Caki2 (cell line): ENCODE data around the gene PLAA. TPM values are rescaled to one million over a fixed set of nuclear protein-coding genes. Genes with fewer than 3 reads are reported as not detected.

Experiments
- DNase-seq: peaks from one replicate; pipeline ENCODE4 v3.0.0-alpha.2; 2015; ENCODE audit warnings: low read depth
- in situ Hi-C: cut with HindIII; loops from 2 replicates; pipeline ENCODE4 v1.10.0; 2016; ENCODE audit warnings: low sequenced_read_pairs, low pct_unique_long_range_greater_than_20kb, mixed read lengths
- total RNA-seq: library from RNA; depleted of rRNA; stranded (reverse); fragments of >200 nt; shearing (Covaris generic); gene quantifications from 2 replicates; pipeline ENCODE4 v1.2.3, GENCODE V29; 2014; ENCODE audit warnings: low replicate concordance; rRNA removed

Gene PLAA
- 2.4 and 9.7 TPM in 2 replicates for total RNA-seq

DNA sequence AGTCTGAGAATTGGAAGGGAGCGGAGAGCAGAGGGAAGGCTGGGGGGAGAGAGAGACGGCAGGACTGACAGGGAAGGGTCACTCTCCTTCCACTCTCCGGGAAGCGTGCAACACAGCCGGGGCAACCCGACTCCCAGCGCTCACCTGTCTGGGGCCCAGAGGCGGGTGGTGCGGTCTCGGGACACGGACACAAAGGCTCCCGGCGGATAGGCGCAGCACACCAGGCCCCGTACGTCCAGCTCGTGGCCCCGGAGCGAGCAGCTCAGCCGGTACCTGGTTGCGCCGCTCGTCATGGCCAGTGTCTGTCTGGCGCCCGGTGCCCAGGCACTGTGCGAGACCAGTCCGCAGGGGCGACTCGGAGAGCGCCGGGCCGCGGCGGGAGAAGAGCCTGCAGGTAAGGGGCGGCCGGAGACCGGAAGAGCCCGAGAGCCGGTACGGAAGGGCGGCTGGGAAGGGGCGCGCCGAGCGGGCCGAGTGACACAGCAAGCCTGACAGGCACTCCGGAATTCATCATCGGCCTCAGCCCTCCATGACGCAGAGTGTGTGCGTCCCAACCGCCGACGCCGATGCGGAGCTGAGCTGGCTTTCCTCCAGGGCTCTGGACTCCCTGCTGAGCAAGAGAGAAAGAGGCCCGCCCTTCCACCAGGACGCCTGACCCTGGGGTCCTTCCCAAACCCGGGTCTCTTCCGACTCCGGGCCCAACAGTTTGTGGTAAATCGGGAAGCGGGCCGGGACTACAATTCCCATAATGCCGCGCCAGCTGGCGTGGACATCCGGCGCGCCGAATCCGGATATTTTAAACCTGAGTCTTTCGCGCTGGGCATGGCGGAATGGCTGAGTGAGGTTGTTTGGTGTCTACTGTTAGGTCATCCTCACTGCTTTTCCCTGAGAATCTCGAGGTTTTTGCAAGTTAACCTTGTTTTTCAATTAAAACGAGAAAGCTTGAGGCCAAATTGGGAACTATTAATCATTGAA lies at the start of gene PLAA:
Gene PLAA, minus strand, starts transcription at position 490 of the 975 bp plus-strand sequence. Its CDS starts 197 bp downstream, at position 293.
- in situ Hi-C loops, result no loop called here

DNA sequence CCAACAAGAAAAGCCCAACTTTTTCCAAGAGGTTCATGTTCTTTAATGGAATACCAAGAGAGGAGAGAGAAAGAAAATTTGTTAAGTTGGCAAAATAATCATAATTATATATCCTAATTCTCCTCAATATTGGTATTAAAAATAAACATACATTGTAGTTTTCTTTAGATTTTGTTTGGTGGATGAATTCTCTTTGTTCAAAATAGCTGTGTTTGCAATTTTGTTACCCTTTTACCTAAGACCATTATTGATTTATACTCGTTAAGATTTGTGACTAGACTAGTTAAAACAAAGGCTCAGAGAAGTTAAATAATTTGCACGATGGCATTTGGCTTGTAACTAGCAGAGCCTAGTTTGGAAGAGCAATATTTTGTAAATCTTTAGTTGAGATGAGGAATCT lies 48.8 kb upstream of the PLAA start:
- DNase-seq, result no peak
- in situ Hi-C loops, result no loop called here

More for the DNA sequence above, at the start of gene PLAA:
- peak; percentile 94 for DNase-seq

DNA sequence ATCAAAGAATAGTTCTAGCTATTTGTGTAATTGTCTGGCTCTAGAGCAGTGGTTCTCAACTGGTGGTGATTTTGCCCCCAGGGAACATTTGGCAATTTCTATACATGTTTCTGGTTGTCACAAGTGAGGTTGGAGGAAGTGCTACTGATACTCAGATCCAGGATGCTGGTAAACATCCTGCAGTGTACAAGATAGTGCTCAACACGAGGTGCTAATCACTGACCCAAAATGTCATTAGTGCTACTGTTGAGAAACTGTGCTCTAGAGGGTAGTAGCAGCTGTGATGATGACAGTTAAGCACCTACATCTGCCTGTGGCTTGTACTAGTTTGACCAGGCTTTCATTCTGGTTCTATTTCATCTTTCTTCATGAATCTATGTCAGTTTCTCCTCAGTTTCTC lies 36.3 kb upstream of the PLAA start:
- in situ Hi-C loops, result no loop called here
- DNase-seq, result no peak

DNA sequence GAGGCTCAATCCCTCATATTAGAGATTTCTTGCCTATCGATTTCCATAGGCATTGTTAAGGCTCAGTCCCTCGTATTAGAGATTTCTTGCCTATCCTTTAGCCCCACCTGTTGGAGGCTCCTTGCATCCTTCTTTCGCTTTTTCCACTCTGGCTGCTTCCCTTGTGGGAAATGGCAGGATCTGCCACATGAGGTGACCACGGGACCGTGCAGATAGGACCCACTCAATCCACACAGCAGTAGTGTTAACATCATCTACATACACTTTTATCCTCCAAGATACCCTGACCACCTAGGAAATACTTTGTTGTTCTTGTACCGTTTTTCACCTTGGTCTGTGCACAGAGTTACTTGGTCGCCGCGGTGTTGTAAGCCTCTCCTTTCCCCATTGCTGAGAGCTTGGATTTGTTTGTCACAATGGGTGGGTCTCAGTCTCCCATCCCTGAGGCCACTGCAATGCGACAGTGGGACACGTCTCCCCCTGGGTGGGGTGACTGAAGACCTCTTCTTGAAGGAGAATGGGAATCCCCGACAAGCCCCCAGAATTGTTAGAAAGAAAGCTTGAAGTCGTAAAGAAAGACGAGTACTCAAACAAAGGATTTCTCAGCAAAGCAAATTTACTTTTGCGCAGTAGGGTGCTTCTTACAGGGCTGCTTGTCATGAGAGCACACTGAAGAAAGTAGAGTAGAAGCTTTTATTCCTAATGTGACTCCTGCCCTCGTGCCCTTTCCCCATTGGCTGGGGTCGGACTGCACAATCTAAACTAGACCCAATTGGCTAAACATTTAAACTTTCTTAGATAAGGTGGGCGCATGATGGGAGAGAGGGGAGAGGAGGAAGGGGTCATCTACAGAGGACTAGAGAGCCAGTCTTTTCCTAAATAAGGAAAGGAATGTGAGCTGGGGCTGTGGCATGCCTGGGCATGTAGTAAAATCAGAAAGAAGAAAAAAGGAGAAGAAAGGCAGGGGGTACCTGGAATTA lies 29.0 kb upstream of the PLAA start:
- in situ Hi-C loops, result no loop called here
- peak; percentile 13 for DNase-seq

DNA sequence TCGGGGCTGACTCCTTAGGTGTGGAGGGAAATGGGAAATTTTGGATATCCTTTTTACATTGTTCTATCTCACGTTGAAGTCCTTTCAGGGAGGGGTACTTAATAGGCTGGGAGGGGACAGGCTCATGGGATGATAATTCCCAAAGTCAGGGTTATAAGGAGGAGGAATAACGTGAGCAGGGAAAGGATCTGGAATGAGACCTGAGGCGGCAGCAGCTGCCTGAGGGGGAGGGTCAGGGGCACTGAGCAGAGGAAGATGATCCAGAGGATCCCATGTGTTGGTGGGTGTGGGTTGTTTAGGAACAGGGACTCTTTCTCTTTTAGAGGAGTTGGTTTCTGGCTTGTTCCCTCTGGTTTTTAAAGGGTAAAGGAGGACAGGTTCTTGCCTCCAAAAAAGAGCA lies 27.9 kb upstream of the PLAA start:
- in situ Hi-C loops, result no loop called here
- no peak for DNase-seq

DNA sequence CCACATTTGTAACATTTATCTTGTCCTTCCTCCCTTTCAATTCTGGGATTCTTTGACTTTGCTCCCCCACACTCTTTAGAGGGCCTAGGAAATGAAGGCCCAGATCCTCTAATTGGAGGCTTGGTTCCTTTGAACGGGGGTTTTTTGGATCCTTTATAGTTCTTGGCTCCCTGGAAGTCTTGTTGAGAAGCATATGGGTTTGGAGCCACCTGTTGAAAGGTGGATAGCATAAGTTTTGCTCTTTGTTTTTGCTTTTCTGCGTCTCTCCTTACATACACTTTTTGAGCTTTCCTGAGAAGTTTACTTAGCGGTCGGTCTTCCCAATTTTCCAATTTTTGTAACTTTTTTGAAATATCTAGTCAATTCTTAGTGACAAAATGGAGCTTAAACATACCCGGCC lies 26.9 kb upstream of the PLAA start:
- in situ Hi-C loops, result no loop called here
- DNase-seq, result no peak

DNA sequence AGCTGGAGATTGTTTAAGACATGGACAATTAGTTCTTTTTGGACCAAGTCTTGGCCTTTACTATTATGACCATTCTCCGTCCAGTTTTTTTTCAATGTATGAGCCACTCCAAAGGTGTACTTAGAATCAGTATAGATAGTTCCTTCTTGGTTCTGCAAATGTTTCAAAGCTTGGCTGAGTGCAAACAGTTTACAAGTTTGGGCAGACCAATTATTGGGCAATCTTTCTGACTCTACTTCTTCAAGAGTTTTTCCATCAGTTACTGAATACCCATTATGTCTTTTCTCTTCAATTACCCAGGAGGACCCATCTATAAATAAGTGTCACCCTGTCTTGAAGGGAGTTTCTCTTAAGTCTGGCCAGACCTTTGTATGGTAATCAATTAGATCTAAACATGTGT lies 24.7 kb upstream of the PLAA start:
- DNase-seq, result no peak
- in situ Hi-C loops, result no loop called here

DNA sequence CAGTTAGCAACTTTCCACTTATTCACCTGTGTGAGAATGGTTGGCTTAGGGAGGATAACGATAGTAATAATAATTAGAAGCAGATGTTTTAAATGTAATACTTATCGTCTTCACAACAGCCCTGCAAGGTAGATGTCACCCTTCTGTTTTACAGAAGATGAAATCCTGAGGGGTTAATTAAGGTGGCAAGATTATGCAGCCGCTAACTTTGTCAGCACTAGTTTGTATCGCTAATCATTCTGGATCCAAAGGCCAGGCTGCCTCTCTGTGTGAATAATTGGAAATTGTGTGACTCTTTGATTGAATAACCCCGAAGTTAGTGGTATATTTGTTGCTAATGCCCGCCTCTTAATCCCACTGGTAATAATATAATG lies 9.8 kb upstream of the PLAA start:
- in situ Hi-C loops, result no loop called here
- no peak for DNase-seq

DNA sequence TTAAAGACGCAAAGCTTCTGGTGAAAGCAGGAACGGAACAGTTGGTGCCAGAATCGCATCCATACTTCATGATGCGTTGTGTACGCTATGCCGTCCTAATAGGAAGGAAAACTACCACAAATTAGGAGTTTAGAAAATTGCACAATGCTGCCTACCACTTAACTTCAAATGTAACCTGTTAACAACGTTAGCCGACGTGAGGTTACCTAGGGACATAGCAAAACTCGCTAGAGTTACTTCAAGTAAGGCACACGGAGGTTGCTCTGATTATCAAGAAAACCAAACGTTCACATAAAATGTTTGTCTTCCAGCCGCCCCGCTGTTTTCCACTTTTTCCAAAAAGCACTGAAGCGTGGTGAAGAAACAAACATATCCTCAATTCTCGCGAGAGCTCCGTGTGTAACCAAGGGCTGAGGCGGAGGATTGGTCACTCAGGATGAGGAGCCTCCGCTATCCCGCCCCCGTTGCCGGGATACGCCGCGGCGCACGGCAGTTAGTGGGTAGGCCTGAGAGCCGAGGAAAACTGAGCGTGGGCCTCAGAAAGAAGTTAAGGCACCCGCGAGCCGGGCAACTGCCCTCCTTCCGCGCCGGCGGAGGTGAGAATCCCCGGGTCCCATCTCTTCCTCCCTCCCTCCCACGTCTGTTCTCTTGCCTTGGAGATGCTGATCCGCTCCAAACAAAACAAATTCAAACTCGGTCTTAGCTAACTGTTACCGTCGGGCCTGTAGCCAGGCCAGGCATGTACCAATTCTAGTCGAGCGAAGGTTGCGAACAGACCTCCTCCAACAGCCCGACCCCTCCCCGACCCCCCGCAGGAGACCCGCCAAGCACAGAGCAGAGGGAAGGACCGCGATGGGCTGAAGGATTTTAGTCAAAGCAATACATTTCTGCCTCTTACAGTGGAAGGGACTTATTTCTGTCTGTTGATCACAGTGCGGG lies 9.1 kb upstream of the PLAA start, which contains the start of gene IFT74:
Gene IFT74, plus strand, starts transcription at position 492 of the 939 bp plus-strand sequence. CDS start 5,556 bp downstream, outside the sequence.
- in situ Hi-C loops, result no loop called here
- peak; percentile 88 for DNase-seq

DNA sequence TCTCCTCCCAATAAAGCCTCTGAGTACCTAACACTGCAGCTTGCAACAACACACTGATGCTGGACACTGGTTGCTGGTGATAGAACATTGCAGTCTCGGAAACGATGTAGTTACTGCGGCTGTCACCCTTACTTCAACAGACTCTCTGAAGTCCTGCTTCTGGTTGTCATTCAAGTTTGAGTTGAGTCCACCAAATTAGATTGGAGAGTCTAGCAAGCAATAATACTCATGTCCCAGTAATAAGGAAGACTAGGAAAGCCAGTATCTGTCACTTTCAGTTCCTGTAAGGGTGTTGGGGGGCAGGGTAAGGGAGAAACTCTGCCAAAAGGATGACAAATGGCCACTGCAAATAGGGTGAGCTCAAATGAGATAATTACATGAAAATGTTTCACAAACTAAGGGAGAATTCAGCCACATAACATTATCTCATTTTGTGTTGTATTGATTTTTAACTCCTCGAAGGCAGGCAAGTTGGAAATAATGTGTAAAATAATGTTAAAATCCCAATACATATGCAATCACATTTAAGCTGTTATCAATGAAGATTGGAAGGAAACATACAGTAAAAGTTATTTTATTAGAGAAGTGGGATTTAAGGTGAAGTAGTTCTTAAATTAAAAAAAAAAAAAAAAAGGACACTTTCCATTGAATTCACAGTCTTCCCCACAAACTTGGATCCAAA lies 8.3 kb upstream of the PLAA start:
- peak; percentile 37 for DNase-seq
- in situ Hi-C loops, result no loop called here

DNA sequence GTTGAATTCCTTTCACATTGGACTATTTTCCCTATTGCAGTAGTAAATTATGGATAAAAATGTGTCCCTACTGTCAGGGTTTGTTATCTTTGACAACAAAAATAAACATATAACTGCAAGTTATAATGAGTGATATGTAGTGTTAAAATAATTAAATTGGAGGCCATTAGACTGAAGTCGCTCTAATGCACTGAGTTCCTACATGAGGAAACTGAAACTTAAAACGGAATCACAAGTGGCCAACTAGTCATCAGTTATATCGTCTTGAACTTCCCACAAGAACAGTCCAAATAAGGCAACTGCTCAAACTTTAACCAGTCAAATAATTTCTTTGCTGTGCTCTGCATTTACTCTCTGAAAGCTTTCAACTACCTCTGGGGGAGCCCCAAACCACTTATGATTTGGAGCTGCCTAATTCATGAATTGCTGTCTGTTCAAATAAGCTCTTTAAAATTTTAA lies 7.0 kb upstream of the PLAA start:
- peak; percentile 68 for DNase-seq
- in situ Hi-C loops, result no loop called here

DNA sequence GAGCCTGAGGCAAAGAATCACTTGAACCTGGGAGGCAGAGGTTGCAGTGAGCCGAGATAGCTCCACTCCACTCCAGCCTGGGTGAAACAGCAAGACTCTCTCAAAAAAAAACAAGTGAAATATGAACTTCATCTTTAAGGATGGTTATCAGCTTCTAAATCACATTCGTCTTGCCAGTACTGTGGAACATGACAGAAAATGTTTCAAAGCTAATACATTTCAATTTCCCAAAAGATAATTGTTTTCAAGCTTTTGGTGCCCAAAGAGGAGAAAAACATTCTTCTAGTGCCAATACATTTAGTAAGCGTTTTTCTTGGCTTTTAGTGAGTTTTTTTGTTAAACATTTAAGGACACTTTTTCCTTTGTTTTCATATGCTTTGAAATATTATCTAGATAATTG lies 4.8 kb upstream of the PLAA start:
- no peak for DNase-seq
- in situ Hi-C loops, result no loop called here

DNA sequence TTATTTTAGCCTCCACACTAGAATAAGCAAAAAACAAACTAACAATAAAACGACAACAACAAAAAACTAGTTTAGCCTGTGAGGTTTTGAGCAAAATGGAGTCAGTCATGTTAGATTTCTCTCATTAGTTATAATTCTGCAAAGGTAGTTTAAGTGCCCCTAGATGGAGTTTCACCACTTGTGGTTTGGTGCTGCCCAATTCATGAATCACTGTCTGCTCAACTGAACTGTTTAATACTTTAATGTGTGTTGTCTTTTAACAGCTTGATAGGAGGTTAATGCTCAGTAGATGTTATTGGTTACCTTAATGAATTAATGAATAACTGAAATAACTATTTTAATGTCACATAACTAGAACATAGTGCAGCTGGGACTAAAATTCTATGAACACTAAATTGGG lies 3.5 kb upstream of the PLAA start:
- in situ Hi-C loops, result no loop called here
- DNase-seq, result peak; percentile 37

DNA sequence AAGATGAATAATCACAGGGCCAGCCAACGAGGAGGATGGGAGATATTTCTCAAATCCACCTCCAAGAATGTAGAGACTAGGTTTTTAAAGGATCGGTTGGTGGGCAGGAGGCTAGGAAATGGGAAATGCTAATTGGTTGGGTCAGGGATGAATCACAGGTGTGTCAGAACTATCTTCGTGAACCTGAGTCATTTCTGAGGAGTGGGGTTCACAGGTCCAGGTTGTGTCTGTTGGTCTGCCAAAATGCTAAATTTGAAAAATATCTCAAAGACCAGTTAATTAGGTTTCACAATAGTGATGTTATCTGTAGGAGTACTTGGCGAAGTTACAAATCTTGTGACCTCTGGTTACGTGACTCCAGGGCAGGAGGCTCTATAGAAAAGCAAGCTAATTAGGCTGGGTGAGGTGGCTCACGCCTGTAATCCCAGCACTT lies 2.6 kb upstream of the PLAA start:
- in situ Hi-C loops, result no loop called here
- DNase-seq, result peak; percentile 78

DNA sequence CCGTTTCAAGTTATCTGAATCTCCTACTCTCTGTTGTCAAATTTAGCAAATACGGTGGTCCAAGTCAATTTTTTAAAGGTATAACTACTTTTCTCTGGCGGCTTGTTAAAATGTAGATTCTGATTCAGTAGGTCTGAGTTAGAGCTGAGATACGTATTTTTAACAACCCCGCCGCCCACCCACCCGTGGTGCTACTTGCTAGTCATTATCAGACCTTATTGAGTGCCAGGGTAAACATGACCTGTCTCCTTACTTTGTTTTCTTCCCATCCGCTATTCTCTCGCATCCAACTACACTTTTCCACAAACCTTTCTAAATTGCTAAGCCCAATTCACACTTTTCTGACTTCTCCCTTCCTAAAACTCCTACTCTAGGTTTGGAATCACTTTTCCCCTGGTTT lies 694 bp upstream of the PLAA start:
- DNase-seq, result no peak
- in situ Hi-C loops, result no loop called here

DNA sequence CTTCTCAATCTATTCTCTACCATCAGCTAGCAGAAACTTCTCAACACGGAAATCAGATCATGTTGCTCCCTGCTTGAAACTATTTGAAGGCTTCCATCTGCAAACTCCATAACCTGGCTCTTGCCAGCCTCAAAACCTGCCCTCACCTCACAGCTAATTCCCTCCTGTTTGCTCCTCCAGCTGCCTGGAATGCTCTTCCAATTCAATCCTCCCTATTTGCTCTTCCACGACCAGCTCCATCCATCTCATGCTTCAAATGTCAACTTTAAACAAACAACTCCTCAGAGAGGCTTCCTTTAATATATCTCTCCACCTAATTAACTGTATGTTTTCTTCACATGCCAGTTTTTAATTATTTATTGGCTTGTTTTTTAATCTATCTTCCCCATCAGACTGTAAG lies 1.5 kb downstream of the PLAA start:
- in situ Hi-C loops, result no loop called here
- DNase-seq, result no peak

DNA sequence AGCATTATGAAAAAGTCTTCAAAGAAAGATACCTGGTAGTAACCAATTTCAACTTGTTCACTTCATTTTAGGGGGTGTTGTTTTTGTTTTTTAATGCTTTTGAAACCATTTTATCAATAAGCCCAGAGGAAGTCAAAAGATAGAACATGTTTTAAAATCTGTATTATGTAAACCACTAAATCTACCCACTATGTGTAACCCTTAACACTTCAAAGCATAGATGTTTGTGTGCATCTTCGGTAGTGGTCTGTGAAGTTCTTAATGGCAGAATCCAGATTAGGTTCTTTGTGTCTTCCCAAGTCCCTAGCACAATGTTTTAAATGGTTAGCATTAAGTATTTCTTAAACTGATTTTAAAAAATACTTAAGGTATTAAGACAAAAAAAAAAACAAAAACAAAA lies 6.3 kb downstream of the PLAA start:
- in situ Hi-C loops, result no loop called here
- DNase-seq, result no peak
